GM12873 (cell line): ENCODE measurements around the gene BIN2.

Source experiments
- CTCF ChIP-seq: IDR thresholded peaks from 2 replicates; pipeline ENCODE4 v1.5.1; 2012; ENCODE audit warnings: low read depth, mild to moderate bottlenecking, moderate library complexity, low read length, control low read depth; ENCODE audit not compliant: insufficient read depth; ENCODE audit errors: missing control alignments

Gene BIN2

GRCh38 chr12:51321882-51322281 lies 2.1 kb downstream of the BIN2 start:
- no peak for TF ChIP-seq CTCF

GRCh38 chr12:51320695-51321320 lies 3.2 kb downstream of the BIN2 start:
- TF ChIP-seq CTCF, result no peak

- no peak for TF ChIP-seq CTCF
Observed at GRCh38 chr12:51320311-51320694, 3.7 kb downstream of the BIN2 start.

GRCh38 chr12:51318846-51319599 lies 5.0 kb downstream of the BIN2 start:
- no peak for TF ChIP-seq CTCF

- no peak for TF ChIP-seq CTCF
Observed at GRCh38 chr12:51311389-51311788, 12.6 kb downstream of the BIN2 start.

GRCh38 chr12:51307655-51308593 lies 16.1 kb downstream of the BIN2 start:
- no peak for TF ChIP-seq CTCF

GRCh38 chr12:51306507-51306906 lies 17.5 kb downstream of the BIN2 start:
- no peak for TF ChIP-seq CTCF
